HG02623 (cell line): ENCODE results near the gene SNX2.
A peak's percentile ranks its signal among the peaks of the same experiment; 100 is the strongest.

ENCODE experiments used
- ATAC-seq: cut with Tn5 transposase; IDR thresholded peaks from one replicate; pipeline ENCODE4 v1.9.1; 2021; ENCODE audit warnings: moderate library complexity; ENCODE audit not compliant: unreplicated experiment

The SNX2 gene

GRCh38 chr5:122772446-122772845 is 2.4 kb upstream of the SNX2 start:
- no peak for ATAC-seq

- ATAC-seq, result no peak
These were observed 1.3 kb upstream of the SNX2 start for GRCh38 chr5:122773619-122774018.

- peak; percentile 24 for ATAC-seq
These were observed 390 bp upstream of the SNX2 start for GRCh38 chr5:122774519-122774860.

- no peak for ATAC-seq
These were observed 966 bp downstream of the SNX2 start for GRCh38 chr5:122775550-122776542.

GRCh38 chr5:122778157-122778556 is 3.3 kb downstream of the SNX2 start:
- no peak for ATAC-seq

GRCh38 chr5:122779451-122779850 is 4.6 kb downstream of the SNX2 start:
- ATAC-seq, result no peak

- ATAC-seq, result no peak
These were observed 5.4 kb downstream of the SNX2 start for GRCh38 chr5:122780296-122780695.

GRCh38 chr5:122781465-122781864 is 6.6 kb downstream of the SNX2 start:
- no peak for ATAC-seq

GRCh38 chr5:122785294-122785693 is 10.4 kb downstream of the SNX2 start:
- no peak for ATAC-seq

- ATAC-seq, result no peak
These were observed 13.5 kb downstream of the SNX2 start for GRCh38 chr5:122788371-122788770.

- ATAC-seq, result no peak
These were observed 14.1 kb downstream of the SNX2 start for GRCh38 chr5:122788996-122789395.

GRCh38 chr5:122789461-122790171 is 14.7 kb downstream of the SNX2 start:
- no peak for ATAC-seq

- ATAC-seq, result no peak
These were observed 15.6 kb downstream of the SNX2 start for GRCh38 chr5:122790354-122791103.

- no peak for ATAC-seq
These were observed 30.6 kb downstream of the SNX2 start for GRCh38 chr5:122805481-122805880.

GRCh38 chr5:122810405-122810804 is 35.5 kb downstream of the SNX2 start:
- ATAC-seq, result no peak

- ATAC-seq, result no peak
These were observed 40.4 kb downstream of the SNX2 start for GRCh38 chr5:122815218-122815767.

GRCh38 chr5:122816756-122817155 is 41.9 kb downstream of the SNX2 start:
- ATAC-seq, result no peak

- ATAC-seq, result no peak
These were observed 57.1 kb downstream of the SNX2 start for GRCh38 chr5:122831984-122832383.

GRCh38 chr5:122835681-122836080 is 60.8 kb downstream of the SNX2 start:
- no peak for ATAC-seq

- no peak for ATAC-seq
These were observed 62.1 kb downstream of the SNX2 start for GRCh38 chr5:122836947-122837346.

- ATAC-seq, result no peak
These were observed 64.9 kb downstream of the SNX2 start for GRCh38 chr5:122839731-122840130.
